Measurements from ENCODE around the gene CCDC43.

CCDC43 gene

GRCh38 chr17:44651228-44651627 lies 38.3 kb downstream of the CCDC43 start:
- DNase-seq (ENCODE audit: insufficient read length, low spot score) (no peak), FAIRE-seq (no peak)
- TF ChIP-seq CTCF (IDR thresholded peaks at IDR 0.05; ENCODE audit: insufficient read depth, missing control alignments), result no peak

GRCh38 chr17:44648963-44649362 lies 40.6 kb downstream of the CCDC43 start:
- no peak for FAIRE-seq
- no peak for TF ChIP-seq CTCF (IDR thresholded peaks at IDR 0.05; ENCODE audit: insufficient read depth, missing control alignments)

GRCh38 chr17:44647736-44648135 lies 41.8 kb downstream of the CCDC43 start:
- no peak for DNase-seq (ENCODE audit: insufficient read length, low spot score)
- FAIRE-seq, result no peak
- TF ChIP-seq CTCF (IDR thresholded peaks at IDR 0.05; ENCODE audit: insufficient read depth, missing control alignments), result no peak

More at GRCh38 chr17:44648963-44649362, 40.6 kb downstream of the CCDC43 start:
- DNase-seq (ENCODE audit: insufficient read length, low spot score), result no peak

GRCh38 chr17:44646280-44646679 lies 43.3 kb downstream of the CCDC43 start:
- DNase-seq (ENCODE audit: insufficient read length, low spot score) (no peak), FAIRE-seq (no peak)
- TF ChIP-seq CTCF (IDR thresholded peaks at IDR 0.05; ENCODE audit: insufficient read depth, missing control alignments), result no peak

- no peak for FAIRE-seq
- TF ChIP-seq CTCF (IDR thresholded peaks at IDR 0.05; ENCODE audit: insufficient read depth, missing control alignments), result no peak
- DNase-seq (ENCODE audit: insufficient read length, low spot score), result no peak
Observed at GRCh38 chr17:44645341-44645740, 44.2 kb downstream of the CCDC43 start.

GRCh38 chr17:44642834-44643233 lies 46.7 kb downstream of the CCDC43 start:
- DNase-seq (ENCODE audit: insufficient read length, low spot score) (no peak), FAIRE-seq (no peak)
- TF ChIP-seq CTCF (IDR thresholded peaks at IDR 0.05; ENCODE audit: insufficient read depth, missing control alignments), result no peak

- FAIRE-seq, result no peak
- no peak for TF ChIP-seq CTCF (IDR thresholded peaks at IDR 0.05; ENCODE audit: insufficient read depth, missing control alignments)
- DNase-seq (ENCODE audit: insufficient read length, low spot score), result no peak
Observed at GRCh38 chr17:44637066-44637465, 52.5 kb downstream of the CCDC43 start.
